Vagina (tissue), 2 donors: Measurements from ENCODE around the gene ZNF280D. TPM values are rescaled to one million over a fixed set of nuclear protein-coding genes. Genes with fewer than 3 reads are reported as not detected.
A peak's percentile ranks its signal among the peaks of the same experiment; 100 is the strongest.

Experiments
- DNase-seq, 2 donors: peaks; one replicate each; pipeline ENCODE4 v3.0.0-alpha.2; 2017; ENCODE audit errors: extremely low spot score in 2 of 2
- H3K27ac ChIP-seq: fragments of 200-600 bp; sonication (generic); one replicate; pipeline ENCODE4 v1.5.1; 2019
- H3K27me3 ChIP-seq: fragments of 200-600 bp; sonication (generic); one replicate; pipeline ENCODE4 v1.5.1; 2019
- H3K36me3 ChIP-seq, 2 donors: fragments of 200-600 bp; sonication (generic); one replicate each; pipeline ENCODE4 v1.5.1; 2017 to 2019
- H3K4me1 ChIP-seq: fragments of 200-600 bp; sonication (generic); one replicate; pipeline ENCODE4 v1.5.1; 2019
- H3K4me3 ChIP-seq, 2 donors: fragments of 200-600 bp; sonication (generic); 1 replicate in 1 of 2; 2 replicates in 1 of 2; pipeline ENCODE4 v1.5.1; 2016 to 2019
- H3K9me3 ChIP-seq: fragments of 200-600 bp; sonication (generic); one replicate; pipeline ENCODE4 v1.5.1; 2019
- POLR2A ChIP-seq, 2 donors: fragments of 450-650 bp; IDR thresholded peaks; one replicate each; pipeline ENCODE4 v1.6.1; 2017; ENCODE audit warnings: antibody characterized with exemption in 2 of 2, mild to moderate bottlenecking in 2 of 2, moderate library complexity in 2 of 2
- POLR2AphosphoS5 ChIP-seq, 2 donors: sonication (generic); formaldehyde crosslinking; IDR thresholded peaks; one replicate each; pipeline ENCODE4 v1.9.0; 2017; ENCODE audit warnings: antibody characterized with exemption in 2 of 2, mild to moderate bottlenecking in 2 of 2, low read depth in 1 of 2; ENCODE audit not compliant: insufficient read depth in 1 of 2
- intact Hi-C: fragments of 100-400 bp; cut with DNase I; formaldehyde crosslinking; loops from one replicate; pipeline ENCODE4 v1.15.1; 2023
- total RNA-seq: library from RNA; depleted of rRNA; stranded (reverse); fragments of >200 nt; gene quantifications from one replicate; pipeline ENCODE4 v1.2.3, GENCODE V29; 2016
- TF ChIP-seq, protein P1 (sequence below), 3 experiments: fragments of 450-650 bp in 2 of 3; fragments of 200-600 bp in 1 of 3; sonication (generic) in 1 of 3; IDR thresholded peaks; one replicate each; pipeline ENCODE4 v1.5.1; 2017 to 2019; ENCODE audit warnings: antibody characterized with exemption in 3 of 3, mild to moderate bottlenecking in 2 of 3, moderate library complexity in 2 of 3

Gene ZNF280D
- total RNA-seq, 1 donor from 2014 or later, result 57.9 TPM

DNA sequence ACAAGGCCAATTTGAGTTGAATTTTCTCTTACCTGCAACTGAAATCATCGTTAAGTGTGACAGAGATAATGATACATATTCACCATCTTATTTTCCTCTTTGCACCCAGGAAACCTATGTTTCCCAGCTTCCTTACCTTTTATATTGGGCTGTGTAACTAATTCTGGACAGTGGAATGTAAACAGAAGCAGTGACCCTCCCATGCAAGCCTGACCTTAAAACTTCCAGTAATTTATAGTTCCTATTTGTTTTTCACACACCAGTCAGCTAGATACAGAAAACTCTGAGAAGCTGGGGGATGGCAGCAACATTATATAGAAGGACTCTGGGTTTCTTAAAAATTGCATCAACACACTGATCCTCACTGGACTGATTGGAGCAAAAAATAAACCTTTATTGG, 4.5 kb upstream of the ZNF280D start:
- intact Hi-C loops, result no loop called here
- no peaks in the 10 kb centered on the region for H3K27me3 ChIP-seq
- DNase-seq, result no peak
- H3K36me3 ChIP-seq, result no peaks in the 10 kb centered on the region
- H3K4me3 ChIP-seq, result no peak overlapping the region
- peaks cover 40% of the 10 kb centered on the region for H3K4me1 ChIP-seq
- peak overlapping the region; percentile 18 for H3K27ac ChIP-seq
- TF ChIP-seq, protein P1, sequence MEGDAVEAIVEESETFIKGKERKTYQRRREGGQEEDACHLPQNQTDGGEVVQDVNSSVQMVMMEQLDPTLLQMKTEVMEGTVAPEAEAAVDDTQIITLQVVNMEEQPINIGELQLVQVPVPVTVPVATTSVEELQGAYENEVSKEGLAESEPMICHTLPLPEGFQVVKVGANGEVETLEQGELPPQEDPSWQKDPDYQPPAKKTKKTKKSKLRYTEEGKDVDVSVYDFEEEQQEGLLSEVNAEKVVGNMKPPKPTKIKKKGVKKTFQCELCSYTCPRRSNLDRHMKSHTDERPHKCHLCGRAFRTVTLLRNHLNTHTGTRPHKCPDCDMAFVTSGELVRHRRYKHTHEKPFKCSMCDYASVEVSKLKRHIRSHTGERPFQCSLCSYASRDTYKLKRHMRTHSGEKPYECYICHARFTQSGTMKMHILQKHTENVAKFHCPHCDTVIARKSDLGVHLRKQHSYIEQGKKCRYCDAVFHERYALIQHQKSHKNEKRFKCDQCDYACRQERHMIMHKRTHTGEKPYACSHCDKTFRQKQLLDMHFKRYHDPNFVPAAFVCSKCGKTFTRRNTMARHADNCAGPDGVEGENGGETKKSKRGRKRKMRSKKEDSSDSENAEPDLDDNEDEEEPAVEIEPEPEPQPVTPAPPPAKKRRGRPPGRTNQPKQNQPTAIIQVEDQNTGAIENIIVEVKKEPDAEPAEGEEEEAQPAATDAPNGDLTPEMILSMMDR (IDR thresholded peaks at IDR 0.05), result no peak
- TF ChIP-seq POLR2A (IDR thresholded peaks at IDR 0.05), result no peak
- TF ChIP-seq POLR2AphosphoS5 (IDR thresholded peaks at IDR 0.05; ENCODE audit: insufficient read depth in 1 of 2, low read depth in 1 of 2), result no peak
- H3K9me3 ChIP-seq, result no peaks in the 10 kb centered on the region

DNA sequence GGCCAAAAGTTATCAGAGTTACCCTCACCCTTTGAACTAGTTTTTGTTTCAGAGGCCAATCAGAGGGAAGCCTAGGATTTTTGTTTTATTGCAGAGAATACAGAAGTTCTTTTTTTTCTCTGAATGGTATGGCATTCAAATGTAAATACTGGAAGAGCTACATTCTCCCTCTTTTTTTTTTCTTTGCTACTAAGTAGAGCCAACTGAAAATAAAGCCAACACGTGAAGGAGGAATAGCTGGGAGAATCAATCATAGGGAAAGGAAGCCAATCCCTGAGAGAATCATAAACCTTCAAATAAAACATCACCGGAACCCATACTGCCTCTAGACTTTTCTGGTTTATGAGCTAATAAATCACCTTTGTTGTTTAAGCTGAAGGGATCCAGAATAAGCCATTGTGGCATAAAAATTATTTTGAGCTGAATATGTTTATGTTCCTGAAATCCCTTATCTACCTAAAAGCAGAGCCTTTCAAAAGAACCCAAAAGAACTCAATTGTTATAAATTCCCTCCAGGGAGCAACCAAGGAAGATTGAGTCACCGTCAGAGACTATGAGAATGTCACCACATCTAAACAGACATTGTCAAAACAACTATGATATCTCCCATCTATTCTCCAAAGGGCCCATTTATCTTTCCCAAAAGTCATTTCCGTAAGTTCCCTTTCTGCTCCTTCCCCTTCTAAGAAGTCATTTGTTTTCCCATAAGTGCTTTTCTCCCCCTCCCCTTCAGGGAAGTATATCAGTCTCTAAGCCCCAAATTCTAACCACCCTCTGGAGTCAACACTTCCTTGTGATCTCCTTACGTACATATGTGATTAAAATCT, 3.8 kb upstream of the ZNF280D start:
- intact Hi-C loops, result no loop called here
- H3K36me3 ChIP-seq, result no peaks in the 10 kb centered on the region
- H3K27ac ChIP-seq, result peak overlapping the region; percentile 18
- H3K9me3 ChIP-seq, result no peaks in the 10 kb centered on the region
- no peak for DNase-seq
- TF ChIP-seq POLR2AphosphoS5 (IDR thresholded peaks at IDR 0.05; ENCODE audit: insufficient read depth in 1 of 2, low read depth in 1 of 2) (peak in 1 of 2 donors; percentile 27), POLR2A (IDR thresholded peaks at IDR 0.05) (no peak)
- no peak overlapping the region for H3K4me3 ChIP-seq
- H3K4me1 ChIP-seq, result peaks cover 40% of the 10 kb centered on the region
- no peaks in the 10 kb centered on the region for H3K27me3 ChIP-seq

DNA sequence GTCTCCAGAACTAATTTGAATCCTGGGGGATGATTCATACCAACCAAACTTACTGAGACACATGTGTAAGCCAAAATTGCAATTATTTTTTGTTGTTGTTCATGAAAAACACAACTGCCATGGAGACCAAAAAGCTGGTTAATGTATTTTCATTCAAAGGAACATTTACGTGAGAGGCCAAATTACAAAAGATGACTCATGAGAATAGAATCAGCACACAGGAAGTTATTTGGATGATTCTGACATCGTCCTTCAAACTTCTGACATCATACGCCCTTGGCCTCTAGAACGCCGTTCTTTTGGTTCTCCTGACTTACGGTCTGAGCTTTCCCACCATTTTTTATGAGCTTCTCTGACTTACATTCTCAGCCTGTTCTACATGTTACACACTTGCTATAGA, 3.0 kb upstream of the ZNF280D start:
- TF ChIP-seq POLR2AphosphoS5 (IDR thresholded peaks at IDR 0.05; ENCODE audit: insufficient read depth in 1 of 2, low read depth in 1 of 2) (no peak), POLR2A (IDR thresholded peaks at IDR 0.05) (no peak)
- TF ChIP-seq, protein P1 (IDR thresholded peaks at IDR 0.05), result no peak
- intact Hi-C loops, result no loop called here
- Histone ChIP-seq H3K27me3 (no peaks in the 10 kb centered on the region), H3K4me3 (no peak overlapping the region), H3K36me3 (no peaks in the 10 kb centered on the region), H3K4me1 (peaks cover 44% of the 10 kb centered on the region), H3K27ac (peak overlapping the region; percentile 18), H3K9me3 (no peaks in the 10 kb centered on the region)
- DNase-seq, result no peak

DNA sequence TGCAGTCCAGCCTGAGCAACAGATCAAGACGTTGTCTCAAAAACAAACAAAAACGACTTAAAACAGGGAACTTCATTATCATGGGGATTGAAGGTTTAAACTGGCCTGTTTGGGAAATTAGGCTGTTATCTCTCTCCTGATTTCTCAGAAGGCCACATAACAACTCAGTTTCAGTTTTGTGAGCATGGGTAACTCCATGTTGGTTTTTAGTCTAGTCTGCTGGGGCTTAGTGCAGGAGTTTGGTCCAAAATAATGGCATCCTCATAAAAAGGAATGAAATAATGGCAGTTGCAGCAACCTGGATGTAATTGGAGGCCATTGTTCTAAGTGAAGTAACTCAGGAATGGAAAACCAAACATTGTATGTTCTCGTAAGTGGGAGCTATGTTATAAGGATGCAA, 2.3 kb upstream of the ZNF280D start:
- H3K4me1 ChIP-seq, result peaks cover 51% of the 10 kb centered on the region
- H3K27ac ChIP-seq, result peak overlapping the region; percentile 18

DNA sequence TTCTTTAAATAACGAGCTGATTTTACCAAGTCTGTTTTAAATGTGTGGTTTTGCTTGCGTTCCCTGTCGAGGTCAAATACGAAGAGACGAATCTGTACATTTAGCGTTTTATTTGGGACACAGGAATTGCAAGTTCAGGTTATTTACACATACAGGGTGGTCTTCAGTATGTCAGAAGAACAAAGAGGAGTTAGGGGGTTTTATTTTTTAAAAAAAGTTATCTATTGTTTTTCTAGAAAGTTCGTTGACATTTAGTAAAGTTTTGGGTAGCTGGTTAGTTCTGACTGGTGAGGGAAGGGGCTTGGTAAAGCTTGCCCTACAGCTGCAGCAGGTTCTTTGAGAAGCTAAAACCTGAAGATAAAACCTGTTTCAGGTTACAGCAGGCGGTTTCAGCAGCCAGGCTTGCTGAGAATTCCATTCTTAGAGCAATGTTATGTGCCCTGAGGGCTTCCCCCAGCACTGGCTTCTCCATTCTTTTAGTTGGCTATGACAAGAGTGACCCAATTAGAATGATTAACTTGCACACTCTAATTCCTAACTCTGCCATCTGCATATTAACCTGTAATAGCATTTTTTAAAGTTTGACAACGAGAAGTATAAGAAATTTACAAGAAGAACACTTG, 815 bp upstream of the ZNF280D start:
- peak overlapping the region; percentile 61 to 86 for H3K4me3 ChIP-seq
- TF ChIP-seq POLR2A (IDR thresholded peaks at IDR 0.05) (no peak), POLR2AphosphoS5 (IDR thresholded peaks at IDR 0.05; ENCODE audit: insufficient read depth in 1 of 2, low read depth in 1 of 2) (no peak)
- TF ChIP-seq, protein P1 (IDR thresholded peaks at IDR 0.05), result no peak
- DNase-seq, result no peak
- no peaks in the 10 kb centered on the region for H3K27me3 ChIP-seq
- no peaks in the 10 kb centered on the region for H3K9me3 ChIP-seq
- H3K27ac ChIP-seq, result peak overlapping the region; percentile 95
- H3K36me3 ChIP-seq, result no peaks in the 10 kb centered on the region
- peaks cover 64% of the 10 kb centered on the region for H3K4me1 ChIP-seq
- intact Hi-C loops, result no loop called here

More for the DNA sequence above, 2.3 kb upstream of the ZNF280D start:
- intact Hi-C loops, result no loop called here
- H3K9me3 ChIP-seq, result no peaks in the 10 kb centered on the region
- TF ChIP-seq POLR2A (IDR thresholded peaks at IDR 0.05) (no peak), POLR2AphosphoS5 (IDR thresholded peaks at IDR 0.05; ENCODE audit: insufficient read depth in 1 of 2, low read depth in 1 of 2) (no peak)
- DNase-seq, result no peak
- H3K4me3 ChIP-seq, result no peak overlapping the region
- H3K27me3 ChIP-seq, result no peaks in the 10 kb centered on the region
- H3K36me3 ChIP-seq, result no peaks in the 10 kb centered on the region

DNA sequence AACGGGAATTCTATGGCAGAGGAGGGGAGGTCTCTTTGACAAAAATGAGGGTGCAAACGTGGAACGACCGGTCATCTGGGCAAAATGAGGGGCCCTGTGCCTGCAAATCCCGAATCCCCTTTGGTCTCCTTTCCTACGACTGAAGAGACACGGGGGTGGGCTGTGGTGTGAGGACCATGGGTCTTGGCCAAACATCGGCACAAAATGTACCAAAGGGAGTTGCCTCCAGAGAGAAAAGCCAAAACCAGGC, 498 bp downstream of the ZNF280D start:
- Histone ChIP-seq H3K27ac (peak overlapping the region; percentile 95), H3K36me3 (no peaks in the 10 kb centered on the region), H3K9me3 (no peaks in the 10 kb centered on the region), H3K27me3 (no peaks in the 10 kb centered on the region), H3K4me3 (peak overlapping the region; percentile 61 to 86), H3K4me1 (peaks cover 70% of the 10 kb centered on the region)
- DNase-seq, result no peak
- peak in 1 of 2 donors; percentile 59 for TF ChIP-seq POLR2AphosphoS5 (IDR thresholded peaks at IDR 0.05; ENCODE audit: insufficient read depth in 1 of 2, low read depth in 1 of 2)
- TF ChIP-seq, protein P1 (IDR thresholded peaks at IDR 0.05), result no peak
- intact Hi-C loops, result loop anchor here (2.0 kb wide), 1 partner anchor 186 kb away; the partner anchor contains the start of gene TCF12
